Esophagus muscularis mucosa (tissue), 4 donors: ENCODE data around the gene REPS1.
"Not testable (repeated sequence)": the region's sequence is repeated elsewhere in the genome, so short reads cannot be mapped to it uniquely, and the experiment has no call there.

Experiments
- EP300 ChIP-seq: sonication (generic); formaldehyde crosslinking; IDR thresholded peaks from one replicate; pipeline ENCODE4 v1.6.1; 2017; ENCODE audit warnings: antibody characterized with exemption
- POLR2A ChIP-seq: fragments of 450-650 bp; IDR thresholded peaks from one replicate; pipeline ENCODE4 v1.6.1; 2017; ENCODE audit warnings: antibody characterized with exemption, moderate library complexity, mild to moderate bottlenecking, low read depth
- POLR2AphosphoS5 ChIP-seq, 2 donors: sonication (generic); formaldehyde crosslinking; IDR thresholded peaks; one replicate each; pipeline ENCODE4 v1.6.1; 2017; ENCODE audit warnings: antibody characterized with exemption in 2 of 2
- TF ChIP-seq, protein P1 (sequence below), 3 experiments: fragments of 200-600 bp in 2 of 3; fragments of 450-650 bp in 1 of 3; sonication (generic) in 2 of 3; IDR thresholded peaks; one replicate each; pipeline ENCODE4 v1.5.1; 2017 to 2019; ENCODE audit warnings: antibody characterized with exemption in 3 of 3, mild to moderate bottlenecking in 2 of 3, moderate library complexity in 1 of 3

DNA sequence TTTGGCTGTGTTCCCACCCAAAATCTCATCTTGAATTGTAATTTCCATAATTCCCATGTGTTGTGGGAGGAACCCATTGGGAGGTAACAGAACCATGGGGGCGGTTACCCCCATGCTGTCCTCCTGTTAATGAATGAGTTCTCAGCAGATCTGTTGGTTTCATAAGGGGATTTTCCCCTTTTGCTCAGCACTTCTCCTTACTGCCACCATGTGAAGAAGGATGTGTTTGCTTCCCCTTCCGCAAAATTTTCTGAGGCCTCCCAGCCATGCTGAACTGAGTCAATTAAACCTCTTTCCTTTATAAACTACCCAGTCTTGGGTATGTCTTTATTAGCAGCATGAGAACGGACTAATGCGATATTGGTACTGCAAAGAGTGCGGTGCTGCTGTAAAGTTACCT lies 4.9 kb upstream of the REPS1 start:
- TF ChIP-seq, protein P1, sequence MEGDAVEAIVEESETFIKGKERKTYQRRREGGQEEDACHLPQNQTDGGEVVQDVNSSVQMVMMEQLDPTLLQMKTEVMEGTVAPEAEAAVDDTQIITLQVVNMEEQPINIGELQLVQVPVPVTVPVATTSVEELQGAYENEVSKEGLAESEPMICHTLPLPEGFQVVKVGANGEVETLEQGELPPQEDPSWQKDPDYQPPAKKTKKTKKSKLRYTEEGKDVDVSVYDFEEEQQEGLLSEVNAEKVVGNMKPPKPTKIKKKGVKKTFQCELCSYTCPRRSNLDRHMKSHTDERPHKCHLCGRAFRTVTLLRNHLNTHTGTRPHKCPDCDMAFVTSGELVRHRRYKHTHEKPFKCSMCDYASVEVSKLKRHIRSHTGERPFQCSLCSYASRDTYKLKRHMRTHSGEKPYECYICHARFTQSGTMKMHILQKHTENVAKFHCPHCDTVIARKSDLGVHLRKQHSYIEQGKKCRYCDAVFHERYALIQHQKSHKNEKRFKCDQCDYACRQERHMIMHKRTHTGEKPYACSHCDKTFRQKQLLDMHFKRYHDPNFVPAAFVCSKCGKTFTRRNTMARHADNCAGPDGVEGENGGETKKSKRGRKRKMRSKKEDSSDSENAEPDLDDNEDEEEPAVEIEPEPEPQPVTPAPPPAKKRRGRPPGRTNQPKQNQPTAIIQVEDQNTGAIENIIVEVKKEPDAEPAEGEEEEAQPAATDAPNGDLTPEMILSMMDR (IDR thresholded peaks at IDR 0.05), result not testable (repeated sequence)
- not testable (repeated sequence) for TF ChIP-seq POLR2AphosphoS5 (IDR thresholded peaks at IDR 0.05); POLR2A; EP300
